Measurements from ENCODE around the gene FRS2. TPM values are rescaled to one million over a fixed set of nuclear protein-coding genes. Genes with fewer than 3 reads are reported as not detected.
A peak's percentile ranks its signal among the peaks of the same experiment; 100 is the strongest.

FRS2 gene
- total RNA-seq, 2 donors from 2014 or later, result 26.8 to 27.9 TPM

- H3K4me3 Mint-ChIP-seq, result no peak overlapping the region
- peak overlapping the region; percentile 94 for H3K27ac Mint-ChIP-seq
- no peaks in the 10 kb centered on the region for H3K27me3 Mint-ChIP-seq
- no peaks in the 10 kb centered on the region for H3K9me3 ChIP-seq (ENCODE audit: control insufficient read depth, low read length, poor library complexity, severe bottlenecking)
- ATAC-seq, result no peak
- no peak for DNase-seq
- peaks cover 14% of the 10 kb centered on the region for H3K36me3 Mint-ChIP-seq (ENCODE audit: low read depth)
- peaks cover 7% of the 10 kb centered on the region for H3K4me1 Mint-ChIP-seq
Measured at GRCh38 chr12:69570000-69570516, 99.9 kb downstream of the FRS2 start.

GRCh38 chr12:69570545-69571399 lies 100.6 kb downstream of the FRS2 start:
- Mint-ChIP-seq H3K4me1 (peaks cover 7% of the 10 kb centered on the region), H3K27me3 (no peaks in the 10 kb centered on the region), H3K27ac (peak overlapping the region; percentile 94), H3K36me3 (ENCODE audit: low read depth) (peaks cover 14% of the 10 kb centered on the region), H3K4me3 (no peak overlapping the region)
- DNase-seq, result peak in 2 of 3 donors; percentile 34 to 51
- peak; percentile 98 for ATAC-seq
- no peaks in the 10 kb centered on the region for H3K9me3 ChIP-seq (ENCODE audit: control insufficient read depth, low read length, poor library complexity, severe bottlenecking)

- Mint-ChIP-seq H3K36me3 (ENCODE audit: low read depth) (peaks cover 12% of the 10 kb centered on the region), H3K27ac (no peak overlapping the region), H3K4me3 (no peak overlapping the region), H3K27me3 (no peaks in the 10 kb centered on the region), H3K4me1 (peaks cover 7% of the 10 kb centered on the region)
- DNase-seq (no peak), ATAC-seq (no peak)
- H3K9me3 ChIP-seq (ENCODE audit: control insufficient read depth, low read length, poor library complexity, severe bottlenecking), result no peaks in the 10 kb centered on the region
Measured at GRCh38 chr12:69575346-69575745, 105.2 kb downstream of the FRS2 start.

GRCh38 chr12:69578283-69578682 lies 108.1 kb downstream of the FRS2 start:
- peak overlapping the region; percentile 39 for H3K27ac Mint-ChIP-seq
- H3K4me3 Mint-ChIP-seq, result no peak overlapping the region
- H3K36me3 Mint-ChIP-seq (ENCODE audit: low read depth), result peaks cover 7% of the 10 kb centered on the region

GRCh38 chr12:69579029-69579428 lies 108.8 kb downstream of the FRS2 start:
- ATAC-seq, result no peak
- Mint-ChIP-seq H3K27ac (no peak overlapping the region), H3K4me3 (no peak overlapping the region), H3K27me3 (no peaks in the 10 kb centered on the region), H3K36me3 (ENCODE audit: low read depth) (peaks cover 5% of the 10 kb centered on the region), H3K4me1 (peaks cover 5% of the 10 kb centered on the region)
- no peak for DNase-seq
- no peaks in the 10 kb centered on the region for H3K9me3 ChIP-seq (ENCODE audit: control insufficient read depth, low read length, poor library complexity, severe bottlenecking)

More at GRCh38 chr12:69578283-69578682, 108.1 kb downstream of the FRS2 start:
- H3K4me1 Mint-ChIP-seq, result peaks cover 7% of the 10 kb centered on the region
- DNase-seq (no peak), ATAC-seq (no peak)
- H3K27me3 Mint-ChIP-seq, result no peaks in the 10 kb centered on the region
- H3K9me3 ChIP-seq (ENCODE audit: control insufficient read depth, low read length, poor library complexity, severe bottlenecking), result no peaks in the 10 kb centered on the region

GRCh38 chr12:69580074-69580473 lies 109.9 kb downstream of the FRS2 start:
- ATAC-seq (no peak), DNase-seq (no peak)
- H3K4me3 Mint-ChIP-seq, result no peak overlapping the region
- peak overlapping the region; percentile 78 for H3K27ac Mint-ChIP-seq
- peaks cover 2% of the 10 kb centered on the region for H3K36me3 Mint-ChIP-seq (ENCODE audit: low read depth)
- H3K4me1 Mint-ChIP-seq, result peaks cover 4% of the 10 kb centered on the region
- no peaks in the 10 kb centered on the region for H3K9me3 ChIP-seq (ENCODE audit: control insufficient read depth, low read length, poor library complexity, severe bottlenecking)
- no peaks in the 10 kb centered on the region for H3K27me3 Mint-ChIP-seq

GRCh38 chr12:69583203-69583602 lies 113.0 kb downstream of the FRS2 start:
- H3K4me1 Mint-ChIP-seq, result peaks cover 14% of the 10 kb centered on the region
- no peaks in the 10 kb centered on the region for H3K27me3 Mint-ChIP-seq
- peak overlapping the region; percentile 61 for H3K27ac Mint-ChIP-seq
- ATAC-seq, result no peak
- H3K9me3 ChIP-seq (ENCODE audit: control insufficient read depth, low read length, poor library complexity, severe bottlenecking), result no peaks in the 10 kb centered on the region
- DNase-seq, result no peak
- H3K4me3 Mint-ChIP-seq, result no peak overlapping the region
- H3K36me3 Mint-ChIP-seq (ENCODE audit: low read depth), result peaks cover 2% of the 10 kb centered on the region

GRCh38 chr12:69585189-69586062 lies 115.2 kb downstream of the FRS2 start, which contains the start of gene CCT2:
Gene CCT2, plus strand, starts transcription at chr12:69585459. Its CDS starts 63 bp downstream, at chr12:69585522.
- Mint-ChIP-seq H3K4me1 (peaks cover 13% of the 10 kb centered on the region), H3K27ac (peak within 1 kb of the TSS; percentile 99), H3K36me3 (ENCODE audit: low read depth) (no peaks in the 10 kb centered on the region), H3K27me3 (no peaks in the 10 kb centered on the region), H3K4me3 (peak within 1 kb of the TSS; percentile 98)
- H3K9me3 ChIP-seq (ENCODE audit: control insufficient read depth, low read length, poor library complexity, severe bottlenecking), result no peaks in the 10 kb centered on the region
- DNase-seq (peak; percentile 95 to 97 (median 96)), ATAC-seq (peak; percentile 92)

GRCh38 chr12:69588527-69588926 lies 118.3 kb downstream of the FRS2 start:
- no peaks in the 10 kb centered on the region for H3K27me3 Mint-ChIP-seq
- H3K9me3 ChIP-seq (ENCODE audit: control insufficient read depth, low read length, poor library complexity, severe bottlenecking), result no peaks in the 10 kb centered on the region
- DNase-seq (no peak), ATAC-seq (no peak)
- H3K4me3 Mint-ChIP-seq, result no peak overlapping the region
- no peaks in the 10 kb centered on the region for H3K36me3 Mint-ChIP-seq (ENCODE audit: low read depth)
- peaks cover 18% of the 10 kb centered on the region for H3K4me1 Mint-ChIP-seq
- no peak overlapping the region for H3K27ac Mint-ChIP-seq

- Mint-ChIP-seq H3K36me3 (ENCODE audit: low read depth) (peaks cover 3% of the 10 kb centered on the region), H3K4me1 (peaks cover 18% of the 10 kb centered on the region), H3K27me3 (no peaks in the 10 kb centered on the region), H3K4me3 (no peak overlapping the region), H3K27ac (no peak overlapping the region)
- DNase-seq, result no peak
- H3K9me3 ChIP-seq (ENCODE audit: control insufficient read depth, low read length, poor library complexity, severe bottlenecking), result no peaks in the 10 kb centered on the region
- ATAC-seq, result no peak
Measured at GRCh38 chr12:69589082-69589481, 118.9 kb downstream of the FRS2 start.

- H3K36me3 Mint-ChIP-seq (ENCODE audit: low read depth), result peaks cover 12% of the 10 kb centered on the region
Measured at GRCh38 chr12:69595689-69596088, 125.5 kb downstream of the FRS2 start.

GRCh38 chr12:69598174-69598753 lies 128.1 kb downstream of the FRS2 start:
- H3K27ac Mint-ChIP-seq, result no peak overlapping the region
- no peak for ATAC-seq
- H3K4me3 Mint-ChIP-seq, result no peak overlapping the region
- DNase-seq, result no peak
- no peaks in the 10 kb centered on the region for H3K9me3 ChIP-seq (ENCODE audit: control insufficient read depth, low read length, poor library complexity, severe bottlenecking)
- H3K27me3 Mint-ChIP-seq, result no peaks in the 10 kb centered on the region
- H3K36me3 Mint-ChIP-seq (ENCODE audit: low read depth), result peaks cover 18% of the 10 kb centered on the region
- H3K4me1 Mint-ChIP-seq, result peaks cover 5% of the 10 kb centered on the region

More at GRCh38 chr12:69595689-69596088, 125.5 kb downstream of the FRS2 start:
- H3K4me3 Mint-ChIP-seq, result no peak overlapping the region
- no peak for DNase-seq
- no peaks in the 10 kb centered on the region for H3K27me3 Mint-ChIP-seq
- H3K27ac Mint-ChIP-seq, result peak overlapping the region; percentile 16
- H3K9me3 ChIP-seq (ENCODE audit: control insufficient read depth, low read length, poor library complexity, severe bottlenecking), result no peaks in the 10 kb centered on the region
- no peak for ATAC-seq
- peaks cover 8% of the 10 kb centered on the region for H3K4me1 Mint-ChIP-seq

- Mint-ChIP-seq H3K27ac (no peak overlapping the region), H3K36me3 (ENCODE audit: low read depth) (peaks cover 13% of the 10 kb centered on the region)
Measured at GRCh38 chr12:69600804-69601203, 130.6 kb downstream of the FRS2 start.

More at GRCh38 chr12:69600804-69601203, 130.6 kb downstream of the FRS2 start:
- peaks cover 5% of the 10 kb centered on the region for H3K4me1 Mint-ChIP-seq
- DNase-seq, result no peak
- no peak overlapping the region for H3K4me3 Mint-ChIP-seq
- no peaks in the 10 kb centered on the region for H3K9me3 ChIP-seq (ENCODE audit: control insufficient read depth, low read length, poor library complexity, severe bottlenecking)
- no peaks in the 10 kb centered on the region for H3K27me3 Mint-ChIP-seq
- no peak for ATAC-seq

Measured in T-helper 17 cell (primary cell).